ENCODE results near the gene PTPRU.

Gene PTPRU

DNA sequence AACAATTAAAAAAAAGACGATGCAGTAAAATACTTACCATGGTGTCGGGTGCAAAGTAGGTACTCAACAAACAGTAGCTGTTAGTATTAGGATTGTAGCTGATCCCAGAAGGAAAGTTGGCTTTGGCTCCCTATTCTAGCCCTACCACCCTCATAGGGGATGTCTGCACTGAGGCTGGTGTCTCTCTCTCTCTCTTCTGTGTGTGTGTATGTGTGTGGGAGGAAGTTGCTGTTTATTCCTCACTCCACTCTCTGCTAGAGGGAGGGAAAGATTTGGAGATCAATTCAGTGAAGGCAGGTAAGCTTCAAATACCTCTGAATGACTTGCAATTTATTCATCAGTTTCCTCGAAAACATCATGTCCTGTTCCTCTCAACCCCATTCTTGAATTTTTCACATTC lies 124.4 kb downstream of the PTPRU start:
- TF ChIP-seq, protein P1, sequence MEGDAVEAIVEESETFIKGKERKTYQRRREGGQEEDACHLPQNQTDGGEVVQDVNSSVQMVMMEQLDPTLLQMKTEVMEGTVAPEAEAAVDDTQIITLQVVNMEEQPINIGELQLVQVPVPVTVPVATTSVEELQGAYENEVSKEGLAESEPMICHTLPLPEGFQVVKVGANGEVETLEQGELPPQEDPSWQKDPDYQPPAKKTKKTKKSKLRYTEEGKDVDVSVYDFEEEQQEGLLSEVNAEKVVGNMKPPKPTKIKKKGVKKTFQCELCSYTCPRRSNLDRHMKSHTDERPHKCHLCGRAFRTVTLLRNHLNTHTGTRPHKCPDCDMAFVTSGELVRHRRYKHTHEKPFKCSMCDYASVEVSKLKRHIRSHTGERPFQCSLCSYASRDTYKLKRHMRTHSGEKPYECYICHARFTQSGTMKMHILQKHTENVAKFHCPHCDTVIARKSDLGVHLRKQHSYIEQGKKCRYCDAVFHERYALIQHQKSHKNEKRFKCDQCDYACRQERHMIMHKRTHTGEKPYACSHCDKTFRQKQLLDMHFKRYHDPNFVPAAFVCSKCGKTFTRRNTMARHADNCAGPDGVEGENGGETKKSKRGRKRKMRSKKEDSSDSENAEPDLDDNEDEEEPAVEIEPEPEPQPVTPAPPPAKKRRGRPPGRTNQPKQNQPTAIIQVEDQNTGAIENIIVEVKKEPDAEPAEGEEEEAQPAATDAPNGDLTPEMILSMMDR (IDR thresholded peaks at IDR 0.05; ENCODE audit: extremely low read depth, missing control alignments) = no peak
- DNase-seq (ENCODE audit: low spot score) = no peak

DNA sequence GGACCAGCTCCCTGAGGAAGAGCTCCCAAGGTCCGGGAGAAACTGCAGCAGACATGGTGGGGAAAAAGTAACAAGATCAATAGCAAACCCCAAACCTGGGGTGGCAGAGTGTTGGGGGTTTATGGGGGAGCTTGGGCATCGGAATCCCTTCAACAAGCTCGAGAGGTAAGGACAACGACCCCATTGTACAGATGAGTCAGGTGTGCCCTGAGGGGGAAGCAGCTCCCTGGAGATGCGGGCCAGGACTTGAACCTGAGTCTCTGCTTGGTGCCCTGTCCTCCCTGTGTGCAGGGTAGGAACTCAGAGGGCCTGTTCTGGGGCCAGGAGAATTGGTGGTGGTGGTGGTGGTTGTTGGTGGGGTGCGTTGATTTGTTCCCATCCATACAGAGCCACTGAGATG lies 125.4 kb downstream of the PTPRU start:
- DNase-seq (ENCODE audit: low spot score) = no peak
- TF ChIP-seq, protein P1 (IDR thresholded peaks at IDR 0.05; ENCODE audit: extremely low read depth, missing control alignments) = no peak

DNA sequence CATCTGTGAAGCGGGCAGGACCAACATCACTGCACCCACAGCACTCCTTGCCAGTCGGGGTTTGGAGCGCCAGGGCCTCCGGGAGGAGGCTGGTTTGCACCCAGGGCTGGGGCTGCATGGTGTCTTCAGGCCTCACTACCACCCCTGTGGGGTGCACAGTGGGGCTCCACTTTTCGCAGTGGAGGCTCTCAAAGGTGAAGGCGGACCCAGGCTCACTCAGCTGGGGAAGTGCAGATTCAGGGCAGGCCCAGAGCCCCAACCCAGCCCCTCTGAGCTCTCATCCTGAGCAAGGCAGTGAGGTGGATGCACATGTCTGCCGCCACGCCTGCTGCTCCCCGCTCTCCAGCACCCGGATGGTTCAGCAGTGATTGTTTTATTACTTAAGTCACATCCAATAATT lies 125.8 kb downstream of the PTPRU start:
- TF ChIP-seq, protein P1 (IDR thresholded peaks at IDR 0.05; ENCODE audit: extremely low read depth, missing control alignments) = no peak
- no peak for DNase-seq (ENCODE audit: low spot score)

DNA sequence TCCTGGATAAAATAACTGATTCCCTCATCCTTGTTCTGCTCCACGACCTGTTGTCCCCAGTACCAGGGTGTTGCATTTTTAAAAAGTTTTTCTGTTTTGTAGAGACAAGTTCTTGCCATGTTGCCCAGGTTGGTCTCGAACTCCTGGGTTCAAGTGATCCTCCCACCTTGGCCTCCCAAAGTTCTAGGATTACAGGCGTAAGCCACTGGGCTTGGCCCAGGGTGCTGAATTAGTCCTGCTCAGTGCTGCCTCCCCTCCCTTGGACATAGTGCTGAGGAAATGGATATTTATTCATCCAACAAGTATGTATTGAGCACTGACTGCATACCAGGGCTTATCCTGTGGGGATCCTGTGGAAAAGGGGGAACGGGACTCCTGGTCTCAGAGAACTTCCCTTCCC lies 126.4 kb downstream of the PTPRU start:
- TF ChIP-seq, protein P1 (IDR thresholded peaks at IDR 0.05; ENCODE audit: extremely low read depth, missing control alignments) = no peak
- DNase-seq (ENCODE audit: low spot score) = no peak

DNA sequence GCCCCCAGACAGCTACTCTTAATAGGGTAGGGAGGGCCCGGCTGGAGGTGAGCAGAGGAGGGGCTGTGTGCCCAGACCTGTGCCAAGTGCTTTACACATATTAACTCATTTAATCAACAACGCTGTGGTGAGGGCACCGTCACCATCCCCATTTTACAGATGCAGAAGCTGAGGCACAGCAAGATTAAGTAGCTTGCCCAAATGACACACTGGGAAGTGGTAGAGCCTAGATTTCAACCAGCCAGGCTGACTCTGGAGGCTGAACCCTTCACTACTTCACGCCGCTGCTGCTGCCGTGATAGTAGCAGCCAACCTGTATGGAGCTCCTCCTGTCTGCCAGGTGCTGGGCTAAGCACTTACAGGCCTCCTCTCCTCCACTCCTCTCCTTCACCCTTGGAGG lies 127.2 kb downstream of the PTPRU start:
- TF ChIP-seq, protein P1 (IDR thresholded peaks at IDR 0.05; ENCODE audit: extremely low read depth, missing control alignments) = no peak
- no peak for DNase-seq (ENCODE audit: low spot score)

DNA sequence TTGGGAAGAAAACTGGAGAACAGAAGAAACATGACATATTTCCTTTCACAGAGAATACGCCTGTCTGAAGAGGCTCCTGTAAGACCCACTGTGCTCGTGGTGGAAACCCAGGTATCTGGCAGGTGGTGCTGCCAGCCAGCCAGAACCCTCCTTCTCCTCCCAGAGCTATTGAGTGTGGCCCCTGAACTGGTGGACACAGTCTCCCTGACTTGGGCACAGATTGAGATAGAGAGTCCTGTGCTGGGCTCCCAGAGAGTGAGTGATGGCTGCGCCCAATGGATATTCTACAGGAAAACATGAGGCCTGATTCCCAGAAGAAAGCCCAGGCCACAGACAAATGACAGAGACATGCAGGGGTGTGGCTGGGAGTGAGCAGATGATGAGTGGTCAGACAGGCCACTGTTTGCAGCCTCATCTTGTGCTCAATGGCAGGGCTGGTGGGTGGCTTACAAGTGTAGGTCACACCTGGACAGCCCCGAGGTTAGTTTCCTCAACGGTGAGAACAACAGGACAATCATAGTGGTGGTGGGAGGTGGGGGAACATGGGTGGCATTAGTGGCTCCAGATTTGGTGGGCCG lies 127.9 kb downstream of the PTPRU start:
- no peak for DNase-seq (ENCODE audit: low spot score)
- TF ChIP-seq, protein P1 (IDR thresholded peaks at IDR 0.05; ENCODE audit: extremely low read depth, missing control alignments) = no peak

- TF ChIP-seq, protein P1 (IDR thresholded peaks at IDR 0.05; ENCODE audit: extremely low read depth, missing control alignments) = no peak
- DNase-seq (ENCODE audit: low spot score) = no peak
These were observed 129.8 kb downstream of the PTPRU start for GRCh38 chr1:29365906-29366670.
